Effector memory CD4-positive, alpha-beta T cell (primary cell): ENCODE measurements around the gene FLNA.
A peak's percentile ranks its signal among the peaks of the same experiment; 100 is the strongest.

Experiments
- DNase-seq, 3 donors: peaks; one replicate each; pipeline ENCODE4 v3.0.0-alpha.2; 2020
- H3K27ac ChIP-seq: 2 replicates; pipeline ENCODE4 v1.7.0; 2013; ENCODE audit warnings: mild to moderate bottlenecking, low read length, moderate library complexity; ENCODE audit not compliant: insufficient read depth, poor library complexity, severe bottlenecking
- H3K27me3 ChIP-seq: replicated peaks from 2 replicates; pipeline ENCODE4 v1.7.0; 2013; ENCODE audit warnings: mild to moderate bottlenecking, low read length; ENCODE audit not compliant: insufficient read depth, control insufficient read depth, poor library complexity, severe bottlenecking
- H3K36me3 ChIP-seq: 2 replicates; pipeline ENCODE4 v1.7.0; 2013; ENCODE audit warnings: mild to moderate bottlenecking, low read length, moderate library complexity; ENCODE audit not compliant: control insufficient read depth, insufficient read depth
- H3K4me1 ChIP-seq: 2 replicates; pipeline ENCODE4 v1.7.0; 2013; ENCODE audit warnings: low read length, mild to moderate bottlenecking; ENCODE audit not compliant: control insufficient read depth, insufficient read depth, poor library complexity, severe bottlenecking
- H3K4me3 ChIP-seq: 2 replicates; pipeline ENCODE4 v1.7.0; 2013; ENCODE audit warnings: low read length, low read depth, mild to moderate bottlenecking; ENCODE audit not compliant: insufficient read depth, poor library complexity, severe bottlenecking
- H3K9me3 ChIP-seq: 2 replicates; pipeline ENCODE4 v1.7.0; 2013; ENCODE audit warnings: mild to moderate bottlenecking, low read length, moderate library complexity; ENCODE audit not compliant: control insufficient read depth

The FLNA gene

GRCh38 chrX:154334496-154334895, 39.9 kb downstream of the FLNA start:
- no peaks in the 10 kb centered on the region for H3K9me3 ChIP-seq
- DNase-seq: no peak
- H3K4me1 ChIP-seq: peaks cover 4% of the 10 kb centered on the region
- no peaks in the 10 kb centered on the region for H3K27me3 ChIP-seq
- H3K4me3 ChIP-seq: no peak overlapping the region
- no peaks in the 10 kb centered on the region for H3K36me3 ChIP-seq
- no peak overlapping the region for H3K27ac ChIP-seq

GRCh38 chrX:154333837-154334271, 40.6 kb downstream of the FLNA start:
- Histone ChIP-seq H3K27me3 (no peaks in the 10 kb centered on the region), H3K4me3 (no peak overlapping the region), H3K9me3 (no peaks in the 10 kb centered on the region), H3K36me3 (no peaks in the 10 kb centered on the region), H3K4me1 (peaks cover 8% of the 10 kb centered on the region), H3K27ac (no peak overlapping the region)
- DNase-seq: no peak

- H3K9me3 ChIP-seq: no peaks in the 10 kb centered on the region
- no peaks in the 10 kb centered on the region for H3K27me3 ChIP-seq
- no peak for DNase-seq
- H3K4me1 ChIP-seq: peaks cover 8% of the 10 kb centered on the region
- no peak overlapping the region for H3K27ac ChIP-seq
- no peaks in the 10 kb centered on the region for H3K36me3 ChIP-seq
- H3K4me3 ChIP-seq: no peak overlapping the region
Observed at GRCh38 chrX:154333116-154333515, 41.3 kb downstream of the FLNA start.

GRCh38 chrX:154332561-154332960, 41.9 kb downstream of the FLNA start:
- Histone ChIP-seq H3K4me3 (no peak overlapping the region), H3K36me3 (no peaks in the 10 kb centered on the region), H3K9me3 (no peaks in the 10 kb centered on the region), H3K27ac (no peak overlapping the region), H3K4me1 (peaks cover 14% of the 10 kb centered on the region), H3K27me3 (no peaks in the 10 kb centered on the region)
- no peak for DNase-seq

- Histone ChIP-seq H3K9me3 (no peaks in the 10 kb centered on the region), H3K27me3 (no peaks in the 10 kb centered on the region), H3K36me3 (no peaks in the 10 kb centered on the region), H3K27ac (no peak overlapping the region), H3K4me1 (peaks cover 27% of the 10 kb centered on the region), H3K4me3 (no peak overlapping the region)
- no peak for DNase-seq
Observed at GRCh38 chrX:154329294-154329693, 45.1 kb downstream of the FLNA start.

GRCh38 chrX:154328646-154329045, 45.8 kb downstream of the FLNA start:
- no peaks in the 10 kb centered on the region for H3K36me3 ChIP-seq

GRCh38 chrX:154327038-154327820, 47.2 kb downstream of the FLNA start:
- Histone ChIP-seq H3K36me3 (no peaks in the 10 kb centered on the region), H3K4me3 (peak overlapping the region; percentile 28), H3K27me3 (no peaks in the 10 kb centered on the region), H3K4me1 (peaks cover 23% of the 10 kb centered on the region), H3K9me3 (no peaks in the 10 kb centered on the region), H3K27ac (peak overlapping the region; percentile 39)
- DNase-seq: peak in 2 of 3 donors; percentile 8 to 34

More at GRCh38 chrX:154328646-154329045, 45.8 kb downstream of the FLNA start:
- Histone ChIP-seq H3K27me3 (no peaks in the 10 kb centered on the region), H3K27ac (no peak overlapping the region), H3K9me3 (no peaks in the 10 kb centered on the region), H3K4me1 (peaks cover 23% of the 10 kb centered on the region), H3K4me3 (no peak overlapping the region)
- DNase-seq: no peak

- no peaks in the 10 kb centered on the region for H3K27me3 ChIP-seq
- peaks cover 30% of the 10 kb centered on the region for H3K4me1 ChIP-seq
- no peak overlapping the region for H3K27ac ChIP-seq
- H3K36me3 ChIP-seq: no peaks in the 10 kb centered on the region
- no peak overlapping the region for H3K4me3 ChIP-seq
- no peaks in the 10 kb centered on the region for H3K9me3 ChIP-seq
- DNase-seq: no peak
Observed at GRCh38 chrX:154325541-154325940, 48.9 kb downstream of the FLNA start.

GRCh38 chrX:154323537-154323936, 50.9 kb downstream of the FLNA start:
- Histone ChIP-seq H3K4me1 (peaks cover 26% of the 10 kb centered on the region), H3K27ac (no peak overlapping the region), H3K4me3 (no peak overlapping the region), H3K9me3 (no peaks in the 10 kb centered on the region), H3K36me3 (no peaks in the 10 kb centered on the region), H3K27me3 (no peaks in the 10 kb centered on the region)
- no peak for DNase-seq

GRCh38 chrX:154322890-154323289, 51.5 kb downstream of the FLNA start:
- Histone ChIP-seq H3K9me3 (no peaks in the 10 kb centered on the region), H3K4me3 (no peak overlapping the region), H3K27me3 (no peaks in the 10 kb centered on the region), H3K27ac (no peak overlapping the region), H3K4me1 (peaks cover 23% of the 10 kb centered on the region), H3K36me3 (no peaks in the 10 kb centered on the region)
- no peak for DNase-seq
